Suppressor macrophage treated with lipopolysaccharide for 4 hours (primary cell): ENCODE results near the gene PPRC1.
A peak's percentile ranks its signal among the peaks of the same experiment; 100 is the strongest.

Source experiments
- DNase-seq: peaks from one replicate; pipeline ENCODE4 v3.0.0-alpha.2; 2020

PPRC1 gene

GRCh38 chr10:102132563-102133372 lies at the start of gene PPRC1:
PPRC1 (plus strand) TSS chr10:102133040; CDS start chr10:102133069, 29 bp downstream.
- peak; percentile 99 for DNase-seq

DNA sequence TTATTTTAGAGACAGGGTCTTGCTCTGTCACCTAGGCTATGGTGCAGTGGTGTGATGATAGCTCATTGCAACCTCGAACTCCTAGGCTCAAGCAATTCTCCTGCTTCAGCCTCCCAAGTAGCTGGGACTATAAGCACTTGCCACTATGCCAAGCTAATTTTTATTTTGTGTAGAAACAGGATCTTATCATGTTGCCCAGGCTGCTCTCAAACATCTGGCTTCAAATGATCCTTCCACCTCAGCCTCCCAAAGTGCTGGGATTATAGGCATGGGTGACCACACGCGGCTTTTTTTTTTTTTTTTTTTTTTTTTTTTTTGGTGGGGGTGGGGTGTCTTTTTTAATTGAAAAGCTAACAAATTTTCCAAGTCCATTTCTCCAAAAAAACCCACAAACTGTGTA lies 49.3 kb upstream of the PPRC1 start:
- DNase-seq: no peak

DNA sequence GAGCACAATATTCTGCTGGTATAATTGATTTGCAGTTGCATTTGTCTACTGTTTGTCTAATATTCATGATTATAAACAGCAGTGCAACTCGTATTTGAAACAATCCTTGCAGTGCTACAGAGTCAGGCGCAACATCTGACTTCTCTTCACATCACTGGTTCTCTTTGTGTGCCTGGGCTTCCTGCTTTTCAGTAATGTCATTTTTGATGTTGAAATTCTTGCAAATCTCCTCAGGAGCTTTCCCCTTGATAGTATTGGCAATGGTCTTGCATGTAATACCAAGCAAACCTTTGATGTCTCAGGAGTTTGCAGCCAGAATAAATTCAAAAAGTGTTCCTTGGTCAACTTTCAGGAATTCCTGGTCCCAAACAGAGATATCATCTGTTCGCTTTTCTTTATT lies 47.5 kb upstream of the PPRC1 start:
- peak; percentile 69 for DNase-seq

DNA sequence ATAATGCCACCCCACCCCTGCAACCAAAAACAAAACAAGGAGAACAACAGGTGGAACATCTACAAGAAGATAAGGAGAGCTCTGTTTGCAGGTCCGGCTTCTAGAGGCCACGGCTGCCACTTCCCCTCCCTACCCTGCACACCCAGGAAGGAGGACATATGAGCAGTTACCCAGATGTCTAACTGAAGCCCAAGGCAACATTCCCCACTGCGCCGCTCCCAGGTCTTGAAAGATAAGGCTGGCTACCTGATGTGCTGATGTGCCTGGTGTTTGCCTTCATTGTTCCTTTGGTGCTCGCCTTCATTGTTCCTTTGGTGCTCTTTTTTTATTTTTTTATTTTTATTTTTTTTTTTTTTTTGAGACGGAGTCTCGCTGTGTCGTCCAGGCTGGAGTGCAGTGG lies 46.6 kb upstream of the PPRC1 start:
- no peak for DNase-seq

DNA sequence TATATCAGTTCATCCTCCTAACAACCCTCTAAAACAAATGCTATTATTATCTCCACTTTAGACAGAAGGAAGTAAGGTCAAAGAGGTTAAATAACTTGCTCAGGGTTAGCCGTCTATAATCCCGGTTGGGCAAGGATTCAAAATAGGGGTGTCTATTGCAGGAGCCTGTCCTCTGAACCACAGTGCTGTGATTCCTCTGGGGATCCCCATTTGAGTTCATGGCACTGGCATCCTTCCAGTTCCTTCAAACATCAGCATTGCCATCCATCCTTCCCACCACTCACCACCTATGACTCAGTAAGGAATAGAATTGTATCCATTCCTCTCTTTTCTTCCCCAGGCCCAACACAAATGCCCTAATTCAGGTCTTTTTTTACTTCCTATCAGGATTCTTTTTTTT lies 42.1 kb upstream of the PPRC1 start:
- DNase-seq: no peak

- no peak for DNase-seq
These were observed 36.4 kb upstream of the PPRC1 start for GRCh38 chr10:102096449-102096848.

DNA sequence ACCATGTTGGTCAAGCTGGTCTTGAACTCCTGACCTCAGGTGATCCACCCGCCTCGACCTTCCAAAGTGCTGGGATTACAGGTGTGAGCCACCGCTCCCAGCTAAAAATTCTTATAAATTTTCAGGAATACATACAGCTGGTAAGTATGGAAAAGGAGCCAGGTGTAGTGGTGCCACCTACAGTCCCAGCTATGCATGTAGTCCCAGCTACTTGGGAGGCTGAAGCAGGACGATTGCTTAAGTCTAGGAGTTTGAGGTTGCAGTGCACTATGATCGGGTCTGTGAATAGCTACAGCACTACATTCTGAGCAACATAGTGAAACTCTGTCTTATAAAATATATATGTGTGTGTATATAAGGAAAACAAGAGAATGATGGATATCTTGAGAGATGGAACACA lies 31.7 kb upstream of the PPRC1 start:
- DNase-seq: no peak

- DNase-seq: no peak
These were observed 30.4 kb upstream of the PPRC1 start for GRCh38 chr10:102102421-102102820.

- DNase-seq: no peak
These were observed 25.8 kb upstream of the PPRC1 start for GRCh38 chr10:102106998-102107397.

DNA sequence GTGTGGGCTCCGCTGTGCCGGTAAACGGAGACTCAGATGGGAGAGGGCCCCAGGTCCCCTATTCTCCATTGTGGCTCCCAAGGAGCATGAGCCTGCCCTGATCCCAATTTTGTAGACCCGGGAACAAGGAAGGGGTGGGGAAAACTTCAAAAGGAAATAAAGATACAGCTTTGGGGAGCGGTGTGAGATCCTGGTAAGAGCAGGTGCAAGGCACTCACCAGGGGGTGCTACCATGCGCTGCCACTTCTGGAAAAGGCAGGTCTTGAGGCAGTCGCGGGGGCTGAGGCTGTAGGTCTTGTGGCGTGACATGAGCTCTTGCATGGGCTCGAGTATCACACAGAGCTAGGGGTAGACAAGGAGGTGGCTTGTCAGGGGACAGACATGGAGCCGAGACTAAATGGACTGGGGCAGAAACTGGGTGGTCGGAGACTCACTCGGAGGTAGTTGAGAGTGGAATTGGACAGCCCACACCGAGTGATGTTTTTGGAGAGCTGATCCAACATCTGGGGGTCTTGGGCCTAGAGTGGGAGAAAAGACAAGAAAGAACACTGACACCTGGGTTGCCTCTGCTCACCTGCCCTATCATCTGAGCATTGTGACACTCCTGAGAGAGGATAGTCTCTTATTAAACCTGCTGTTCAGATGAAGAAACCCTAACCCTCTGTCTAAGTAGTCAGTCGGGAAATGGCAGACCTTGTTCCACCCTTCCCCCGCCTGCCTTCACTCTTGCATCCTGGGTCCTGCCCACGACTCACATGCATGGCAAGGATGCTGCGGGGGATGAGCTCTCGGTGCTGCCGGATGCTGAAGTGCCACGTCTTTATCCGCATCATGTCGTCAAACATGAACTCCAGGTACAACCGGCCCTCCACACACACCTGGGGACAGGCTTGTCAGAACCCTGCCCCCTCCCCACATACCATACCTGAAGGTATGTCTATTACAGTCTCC lies 23.4 kb upstream of the PPRC1 start:
- no peak for DNase-seq

DNA sequence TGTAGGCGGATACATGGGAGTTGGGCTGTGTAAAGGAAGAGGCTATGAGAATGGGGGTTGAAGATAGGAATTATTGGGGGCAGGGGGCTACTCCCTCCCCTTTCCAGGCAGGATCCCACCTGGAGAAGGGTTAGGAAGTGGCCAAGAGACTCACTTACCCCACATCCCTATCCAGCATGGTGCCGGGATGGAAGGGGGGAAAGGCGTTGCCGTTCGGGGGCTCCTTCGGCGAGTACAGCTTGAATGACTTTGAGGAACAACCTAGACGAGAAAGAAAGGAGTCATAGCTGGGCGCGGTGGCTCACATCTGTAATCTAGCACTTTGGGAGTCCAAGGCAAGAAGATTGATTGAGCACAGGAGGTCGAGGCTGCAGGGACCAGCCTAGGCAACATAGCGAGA lies 21.6 kb upstream of the PPRC1 start:
- no peak for DNase-seq

GRCh38 chr10:102112210-102112817 lies 20.5 kb upstream of the PPRC1 start:
- no peak for DNase-seq

DNA sequence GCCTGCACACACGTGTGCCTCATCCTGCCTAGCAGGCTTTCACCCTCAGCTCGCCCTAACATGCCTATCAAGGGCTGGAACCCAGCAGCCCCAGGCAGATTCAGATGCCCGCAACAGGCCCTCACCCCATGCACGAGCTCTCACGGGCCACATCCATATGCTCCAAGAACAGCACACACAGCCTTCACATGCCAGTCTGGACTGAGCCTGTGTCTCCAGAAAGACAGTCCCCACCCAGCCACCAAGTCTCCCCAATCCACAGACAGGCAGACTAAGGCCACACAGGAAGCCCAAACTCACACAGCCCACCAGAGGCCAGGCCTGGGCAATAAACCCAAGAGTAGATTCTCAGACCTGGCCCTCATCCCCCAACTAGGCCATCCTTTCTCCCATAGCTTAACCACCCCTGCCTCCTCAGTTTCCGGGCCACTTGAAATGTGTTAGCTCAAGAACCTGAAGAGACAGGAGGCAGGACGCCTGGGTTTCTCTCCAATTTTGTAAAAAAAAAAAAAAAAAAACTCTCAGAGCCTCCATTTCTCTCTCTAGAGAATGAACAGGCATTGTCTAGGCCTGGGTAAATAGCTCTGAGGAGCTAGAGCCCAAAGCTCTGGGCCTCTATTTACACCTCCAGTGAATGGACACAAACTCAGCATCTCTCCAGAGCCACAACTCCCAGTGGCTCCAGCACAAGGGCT lies 19.4 kb upstream of the PPRC1 start:
- DNase-seq: no peak

GRCh38 chr10:102113956-102114857 lies 18.6 kb upstream of the PPRC1 start:
- peak; percentile 11 for DNase-seq

DNA sequence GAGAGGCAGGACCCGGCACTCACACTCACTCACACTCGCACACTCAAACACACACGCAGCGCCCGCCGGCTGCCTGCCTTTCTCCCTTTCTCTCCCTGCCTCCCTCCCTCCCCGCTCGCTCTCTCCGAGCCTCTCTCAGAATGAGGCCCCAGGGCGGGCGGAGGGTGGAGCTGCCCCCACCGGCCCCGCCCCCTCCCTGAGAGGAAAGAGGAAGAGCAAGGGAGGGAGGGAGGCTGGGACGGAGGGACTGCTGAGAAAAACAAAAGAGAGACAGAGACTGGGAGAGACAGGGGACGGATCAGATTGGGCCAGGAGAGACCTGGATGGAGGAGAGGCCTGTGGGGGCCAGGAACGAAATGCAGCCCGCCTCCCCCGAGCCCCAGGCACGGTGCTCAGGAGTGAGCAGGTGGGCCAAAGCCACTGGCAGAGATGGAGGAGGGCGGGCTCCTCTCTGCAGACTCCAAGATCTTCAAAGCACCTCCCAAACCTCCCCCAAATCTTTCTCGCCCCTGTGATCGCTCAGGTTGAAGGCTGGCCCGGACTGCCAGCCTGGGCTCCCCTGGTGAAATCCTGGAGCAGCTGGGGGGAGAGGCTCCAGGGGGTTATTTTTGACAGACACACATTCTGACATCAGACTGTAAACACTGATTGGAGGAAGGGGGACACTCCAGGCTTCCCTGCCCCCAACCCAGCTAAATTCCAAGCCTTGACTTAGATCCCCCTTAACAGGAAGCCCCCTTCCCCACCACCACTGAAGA lies 17.8 kb upstream of the PPRC1 start:
- DNase-seq: peak; percentile 93

- DNase-seq: peak; percentile 10
These were observed 17.1 kb upstream of the PPRC1 start for GRCh38 chr10:102115775-102116174.

GRCh38 chr10:102116656-102117055 lies 16.2 kb upstream of the PPRC1 start:
- no peak for DNase-seq

- DNase-seq: peak; percentile 36
These were observed 15.3 kb upstream of the PPRC1 start for GRCh38 chr10:102117391-102118159.

DNA sequence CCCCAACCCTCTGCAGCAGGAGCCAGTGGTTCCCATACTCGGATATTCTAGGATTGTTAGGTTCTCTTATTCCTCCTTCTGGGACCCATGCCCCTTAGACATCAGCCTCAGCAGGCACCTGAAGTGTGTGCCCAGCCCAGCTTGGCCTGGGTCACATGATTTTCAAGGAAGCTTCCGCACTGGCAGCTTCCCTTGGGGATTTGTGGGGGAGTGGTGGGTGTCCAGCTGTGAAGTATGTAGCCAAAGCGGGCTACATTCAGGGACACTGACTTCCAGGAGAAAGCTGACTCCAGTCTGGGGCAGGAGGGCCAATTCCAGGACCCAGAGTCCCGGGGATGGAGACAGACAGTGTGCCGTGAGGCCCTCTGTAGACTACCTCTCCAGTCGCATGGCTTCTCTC lies 14.0 kb upstream of the PPRC1 start:
- DNase-seq: peak; percentile 27
